H7 (cell line): ENCODE measurements around the gene U2AF1L4. TPM values are rescaled to one million over a fixed set of nuclear protein-coding genes. Genes with fewer than 3 reads are reported as not detected.
"Not testable (repeated sequence)": the region's sequence is repeated elsewhere in the genome, so short reads cannot be mapped to it uniquely, and the experiment has no call there.

Experiments used
- DNase-seq: peaks from one replicate; pipeline ENCODE4 v3.0.0; 2012
- H3K27me3 ChIP-seq: 2 replicates; pipeline ENCODE4 v1.6.0; 2011; ENCODE audit warnings: mild to moderate bottlenecking, low read length; ENCODE audit not compliant: control insufficient read depth, insufficient read depth
- H3K36me3 ChIP-seq: replicated peaks from 2 replicates; pipeline ENCODE4 v1.5.1; 2011; ENCODE audit warnings: low read length; ENCODE audit not compliant: control insufficient read depth, insufficient read depth
- H3K4me3 ChIP-seq: 2 replicates; pipeline ENCODE4 v1.5.1; 2011; ENCODE audit warnings: low read depth, mild to moderate bottlenecking, control low read depth, low read length, moderate library complexity; ENCODE audit not compliant: insufficient read depth
- total RNA-seq: library from RNA; depleted of rRNA; stranded (reverse); fragments of >200 nt; shearing (Covaris generic); gene quantifications from 2 replicates; pipeline ENCODE4 v1.2.3, GENCODE V29; 2014

U2AF1L4 gene
- total RNA-seq, 1 experiment from 2014 or later, result 11.6 TPM

GRCh38 chr19:35732540-35733179 lies 12.6 kb downstream of the U2AF1L4 start:
- DNase-seq, result no peak
- Histone ChIP-seq H3K36me3 (peaks cover 49% of the 10 kb centered on the region), H3K4me3 (no peak overlapping the region), H3K27me3 (no peaks in the 10 kb centered on the region)

GRCh38 chr19:35731779-35732405 lies 13.3 kb downstream of the U2AF1L4 start:
- no peak for DNase-seq
- H3K4me3 ChIP-seq, result no peak overlapping the region
- H3K27me3 ChIP-seq, result no peaks in the 10 kb centered on the region
- peaks cover 52% of the 10 kb centered on the region for H3K36me3 ChIP-seq

GRCh38 chr19:35731353-35731752 lies 13.9 kb downstream of the U2AF1L4 start:
- no peak for DNase-seq
- Histone ChIP-seq H3K4me3 (no peak overlapping the region), H3K27me3 (no peaks in the 10 kb centered on the region), H3K36me3 (peaks cover 50% of the 10 kb centered on the region)

GRCh38 chr19:35730326-35730725 lies 14.9 kb downstream of the U2AF1L4 start:
- no peak overlapping the region for H3K4me3 ChIP-seq
- H3K27me3 ChIP-seq, result no peaks in the 10 kb centered on the region
- peaks cover 51% of the 10 kb centered on the region for H3K36me3 ChIP-seq
- no peak for DNase-seq

GRCh38 chr19:35729763-35730162 lies 15.5 kb downstream of the U2AF1L4 start:
- peaks cover 53% of the 10 kb centered on the region for H3K36me3 ChIP-seq
- H3K27me3 ChIP-seq, result no peaks in the 10 kb centered on the region
- DNase-seq, result no peak
- H3K4me3 ChIP-seq, result no peak overlapping the region

GRCh38 chr19:35729021-35729420 lies 16.2 kb downstream of the U2AF1L4 start:
- no peak for DNase-seq
- no peak overlapping the region for H3K4me3 ChIP-seq
- H3K36me3 ChIP-seq, result peaks cover 53% of the 10 kb centered on the region
- H3K27me3 ChIP-seq, result no peaks in the 10 kb centered on the region

GRCh38 chr19:35727956-35728706 lies 17.1 kb downstream of the U2AF1L4 start:
- H3K36me3 ChIP-seq, result peaks cover 57% of the 10 kb centered on the region
- DNase-seq, result no peak
- no peak overlapping the region for H3K4me3 ChIP-seq
- no peaks in the 10 kb centered on the region for H3K27me3 ChIP-seq

- peak; percentile 39 for DNase-seq
- H3K27me3 ChIP-seq, result no peaks in the 10 kb centered on the region
- no peak overlapping the region for H3K4me3 ChIP-seq
- peaks cover 64% of the 10 kb centered on the region for H3K36me3 ChIP-seq
Observed at GRCh38 chr19:35727053-35727955, 17.9 kb downstream of the U2AF1L4 start.

- peak; percentile 32 for DNase-seq
- Histone ChIP-seq H3K4me3 (no peak overlapping the region), H3K36me3 (peaks cover 60% of the 10 kb centered on the region), H3K27me3 (no peaks in the 10 kb centered on the region)
Observed at GRCh38 chr19:35725216-35725861, 19.9 kb downstream of the U2AF1L4 start.

GRCh38 chr19:35724560-35724959 lies 20.7 kb downstream of the U2AF1L4 start:
- no peak overlapping the region for H3K4me3 ChIP-seq
- DNase-seq, result no peak
- no peaks in the 10 kb centered on the region for H3K27me3 ChIP-seq
- peaks cover 57% of the 10 kb centered on the region for H3K36me3 ChIP-seq

- DNase-seq, H3K4me3 ChIP-seq, H3K27me3 ChIP-seq: not testable (repeated sequence)
- H3K36me3 ChIP-seq, result peaks cover 53% of the 10 kb centered on the region
Observed at GRCh38 chr19:35724132-35724531, 21.1 kb downstream of the U2AF1L4 start.

GRCh38 chr19:35723671-35724070 lies 21.5 kb downstream of the U2AF1L4 start:
- H3K27me3 ChIP-seq, result no peaks in the 10 kb centered on the region
- no peak for DNase-seq
- H3K4me3 ChIP-seq, result no peak overlapping the region
- peaks cover 49% of the 10 kb centered on the region for H3K36me3 ChIP-seq

GRCh38 chr19:35722897-35723296 lies 22.3 kb downstream of the U2AF1L4 start:
- peaks cover 42% of the 10 kb centered on the region for H3K36me3 ChIP-seq
- peak; percentile 28 for DNase-seq

GRCh38 chr19:35722461-35722860 lies 22.8 kb downstream of the U2AF1L4 start:
- Histone ChIP-seq H3K27me3 (no peaks in the 10 kb centered on the region), H3K4me3 (no peak overlapping the region), H3K36me3 (peaks cover 38% of the 10 kb centered on the region)
- no peak for DNase-seq

More at GRCh38 chr19:35722897-35723296, 22.3 kb downstream of the U2AF1L4 start:
- H3K27me3 ChIP-seq, result no peaks in the 10 kb centered on the region
- no peak overlapping the region for H3K4me3 ChIP-seq
